ENCODE results near the gene DUSP28. TPM values are rescaled to one million over a fixed set of nuclear protein-coding genes. Genes with fewer than 3 reads are reported as not detected.

The DUSP28 gene
- total and polyA plus RNA-seq, 2 experiments from 2014 or later, result 2.7 to 4.3 TPM

DNA sequence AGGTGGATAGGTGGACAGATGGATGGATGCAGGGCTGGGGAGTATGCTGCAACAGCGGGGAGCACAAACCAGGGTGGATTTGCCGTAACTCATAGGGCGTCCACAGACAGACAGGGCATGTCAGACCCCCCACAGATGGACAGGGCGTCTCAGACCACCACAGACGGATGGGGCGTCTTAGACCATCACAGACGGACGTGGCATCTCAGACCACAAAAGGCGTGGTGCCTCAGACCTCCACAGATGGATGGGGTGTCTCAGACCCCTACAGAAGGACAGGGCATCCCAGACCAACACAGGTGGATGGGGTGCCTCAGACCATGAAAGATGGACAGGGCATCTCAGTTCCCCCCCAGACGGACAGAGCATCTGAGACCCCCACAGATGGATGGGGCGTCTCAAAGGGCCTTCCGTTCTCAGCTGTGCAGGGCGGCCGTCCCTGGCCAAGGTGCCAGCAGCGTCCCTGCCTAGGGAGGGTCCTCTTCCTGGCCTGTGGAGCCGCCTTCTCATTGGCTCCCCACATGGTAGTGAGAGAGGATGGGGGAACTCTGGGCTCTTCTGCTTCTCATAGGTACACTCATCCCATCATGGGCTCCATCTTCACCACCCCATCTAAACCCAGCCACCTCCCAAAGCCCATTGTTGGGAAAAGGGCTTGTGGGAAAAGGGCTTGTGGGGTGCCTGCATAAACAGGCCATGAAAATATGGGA is 4.5 kb upstream of the DUSP28 start (continued):
- TF ChIP-seq, protein P1, sequence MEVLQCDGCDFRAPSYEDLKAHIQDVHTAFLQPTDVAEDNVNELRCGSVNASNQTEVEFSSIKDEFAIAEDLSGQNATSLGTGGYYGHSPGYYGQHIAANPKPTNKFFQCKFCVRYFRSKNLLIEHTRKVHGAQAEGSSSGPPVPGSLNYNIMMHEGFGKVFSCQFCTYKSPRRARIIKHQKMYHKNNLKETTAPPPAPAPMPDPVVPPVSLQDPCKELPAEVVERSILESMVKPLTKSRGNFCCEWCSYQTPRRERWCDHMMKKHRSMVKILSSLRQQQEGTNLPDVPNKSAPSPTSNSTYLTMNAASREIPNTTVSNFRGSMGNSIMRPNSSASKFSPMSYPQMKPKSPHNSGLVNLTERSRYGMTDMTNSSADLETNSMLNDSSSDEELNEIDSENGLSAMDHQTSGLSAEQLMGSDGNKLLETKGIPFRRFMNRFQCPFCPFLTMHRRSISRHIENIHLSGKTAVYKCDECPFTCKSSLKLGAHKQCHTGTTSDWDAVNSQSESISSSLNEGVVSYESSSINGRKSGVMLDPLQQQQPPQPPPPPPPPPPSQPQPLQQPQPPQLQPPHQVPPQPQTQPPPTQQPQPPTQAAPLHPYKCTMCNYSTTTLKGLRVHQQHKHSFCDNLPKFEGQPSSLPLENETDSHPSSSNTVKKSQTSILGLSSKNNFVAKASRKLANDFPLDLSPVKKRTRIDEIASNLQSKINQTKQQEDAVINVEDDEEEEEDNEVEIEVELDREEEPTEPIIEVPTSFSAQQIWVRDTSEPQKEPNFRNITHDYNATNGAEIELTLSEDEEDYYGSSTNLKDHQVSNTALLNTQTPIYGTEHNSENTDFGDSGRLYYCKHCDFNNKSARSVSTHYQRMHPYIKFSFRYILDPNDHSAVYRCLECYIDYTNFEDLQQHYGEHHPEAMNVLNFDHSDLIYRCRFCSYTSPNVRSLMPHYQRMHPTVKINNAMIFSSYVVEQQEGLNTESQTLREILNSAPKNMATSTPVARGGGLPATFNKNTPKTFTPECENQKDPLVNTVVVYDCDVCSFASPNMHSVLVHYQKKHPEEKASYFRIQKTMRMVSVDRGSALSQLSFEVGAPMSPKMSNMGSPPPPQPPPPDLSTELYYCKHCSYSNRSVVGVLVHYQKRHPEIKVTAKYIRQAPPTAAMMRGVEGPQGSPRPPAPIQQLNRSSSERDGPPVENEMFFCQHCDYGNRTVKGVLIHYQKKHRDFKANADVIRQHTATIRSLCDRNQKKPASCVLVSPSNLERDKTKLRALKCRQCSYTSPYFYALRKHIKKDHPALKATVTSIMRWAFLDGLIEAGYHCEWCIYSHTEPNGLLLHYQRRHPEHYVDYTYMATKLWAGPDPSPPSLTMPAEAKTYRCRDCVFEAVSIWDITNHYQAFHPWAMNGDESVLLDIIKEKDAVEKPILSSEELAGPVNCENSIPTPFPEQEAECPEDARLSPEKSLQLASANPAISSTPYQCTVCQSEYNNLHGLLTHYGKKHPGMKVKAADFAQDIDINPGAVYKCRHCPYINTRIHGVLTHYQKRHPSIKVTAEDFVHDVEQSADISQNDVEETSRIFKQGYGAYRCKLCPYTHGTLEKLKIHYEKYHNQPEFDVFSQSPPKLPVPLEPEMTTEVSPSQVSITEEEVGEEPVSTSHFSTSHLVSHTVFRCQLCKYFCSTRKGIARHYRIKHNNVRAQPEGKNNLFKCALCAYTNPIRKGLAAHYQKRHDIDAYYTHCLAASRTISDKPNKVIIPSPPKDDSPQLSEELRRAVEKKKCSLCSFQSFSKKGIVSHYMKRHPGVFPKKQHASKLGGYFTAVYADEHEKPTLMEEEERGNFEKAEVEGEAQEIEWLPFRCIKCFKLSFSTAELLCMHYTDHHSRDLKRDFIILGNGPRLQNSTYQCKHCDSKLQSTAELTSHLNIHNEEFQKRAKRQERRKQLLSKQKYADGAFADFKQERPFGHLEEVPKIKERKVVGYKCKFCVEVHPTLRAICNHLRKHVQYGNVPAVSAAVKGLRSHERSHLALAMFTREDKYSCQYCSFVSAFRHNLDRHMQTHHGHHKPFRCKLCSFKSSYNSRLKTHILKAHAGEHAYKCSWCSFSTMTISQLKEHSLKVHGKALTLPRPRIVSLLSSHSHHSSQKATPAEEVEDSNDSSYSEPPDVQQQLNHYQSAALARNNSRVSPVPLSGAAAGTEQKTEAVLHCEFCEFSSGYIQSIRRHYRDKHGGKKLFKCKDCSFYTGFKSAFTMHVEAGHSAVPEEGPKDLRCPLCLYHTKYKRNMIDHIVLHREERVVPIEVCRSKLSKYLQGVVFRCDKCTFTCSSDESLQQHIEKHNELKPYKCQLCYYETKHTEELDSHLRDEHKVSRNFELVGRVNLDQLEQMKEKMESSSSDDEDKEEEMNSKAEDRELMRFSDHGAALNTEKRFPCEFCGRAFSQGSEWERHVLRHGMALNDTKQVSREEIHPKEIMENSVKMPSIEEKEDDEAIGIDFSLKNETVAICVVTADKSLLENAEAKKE (CRISPR knock-in tag; IDR thresholded peaks at IDR 0.05), result no peak
- TF ChIP-seq, protein P2, sequence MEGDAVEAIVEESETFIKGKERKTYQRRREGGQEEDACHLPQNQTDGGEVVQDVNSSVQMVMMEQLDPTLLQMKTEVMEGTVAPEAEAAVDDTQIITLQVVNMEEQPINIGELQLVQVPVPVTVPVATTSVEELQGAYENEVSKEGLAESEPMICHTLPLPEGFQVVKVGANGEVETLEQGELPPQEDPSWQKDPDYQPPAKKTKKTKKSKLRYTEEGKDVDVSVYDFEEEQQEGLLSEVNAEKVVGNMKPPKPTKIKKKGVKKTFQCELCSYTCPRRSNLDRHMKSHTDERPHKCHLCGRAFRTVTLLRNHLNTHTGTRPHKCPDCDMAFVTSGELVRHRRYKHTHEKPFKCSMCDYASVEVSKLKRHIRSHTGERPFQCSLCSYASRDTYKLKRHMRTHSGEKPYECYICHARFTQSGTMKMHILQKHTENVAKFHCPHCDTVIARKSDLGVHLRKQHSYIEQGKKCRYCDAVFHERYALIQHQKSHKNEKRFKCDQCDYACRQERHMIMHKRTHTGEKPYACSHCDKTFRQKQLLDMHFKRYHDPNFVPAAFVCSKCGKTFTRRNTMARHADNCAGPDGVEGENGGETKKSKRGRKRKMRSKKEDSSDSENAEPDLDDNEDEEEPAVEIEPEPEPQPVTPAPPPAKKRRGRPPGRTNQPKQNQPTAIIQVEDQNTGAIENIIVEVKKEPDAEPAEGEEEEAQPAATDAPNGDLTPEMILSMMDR (conservative IDR thresholded peaks at IDR 0.05; ENCODE audit: low read depth in 2 of 2), result no peak
- TF ChIP-seq POLR2AphosphoS5 (IDR thresholded peaks at IDR 0.05; ENCODE audit: low read depth), result no peak
- TF ChIP-seq, protein P3, sequence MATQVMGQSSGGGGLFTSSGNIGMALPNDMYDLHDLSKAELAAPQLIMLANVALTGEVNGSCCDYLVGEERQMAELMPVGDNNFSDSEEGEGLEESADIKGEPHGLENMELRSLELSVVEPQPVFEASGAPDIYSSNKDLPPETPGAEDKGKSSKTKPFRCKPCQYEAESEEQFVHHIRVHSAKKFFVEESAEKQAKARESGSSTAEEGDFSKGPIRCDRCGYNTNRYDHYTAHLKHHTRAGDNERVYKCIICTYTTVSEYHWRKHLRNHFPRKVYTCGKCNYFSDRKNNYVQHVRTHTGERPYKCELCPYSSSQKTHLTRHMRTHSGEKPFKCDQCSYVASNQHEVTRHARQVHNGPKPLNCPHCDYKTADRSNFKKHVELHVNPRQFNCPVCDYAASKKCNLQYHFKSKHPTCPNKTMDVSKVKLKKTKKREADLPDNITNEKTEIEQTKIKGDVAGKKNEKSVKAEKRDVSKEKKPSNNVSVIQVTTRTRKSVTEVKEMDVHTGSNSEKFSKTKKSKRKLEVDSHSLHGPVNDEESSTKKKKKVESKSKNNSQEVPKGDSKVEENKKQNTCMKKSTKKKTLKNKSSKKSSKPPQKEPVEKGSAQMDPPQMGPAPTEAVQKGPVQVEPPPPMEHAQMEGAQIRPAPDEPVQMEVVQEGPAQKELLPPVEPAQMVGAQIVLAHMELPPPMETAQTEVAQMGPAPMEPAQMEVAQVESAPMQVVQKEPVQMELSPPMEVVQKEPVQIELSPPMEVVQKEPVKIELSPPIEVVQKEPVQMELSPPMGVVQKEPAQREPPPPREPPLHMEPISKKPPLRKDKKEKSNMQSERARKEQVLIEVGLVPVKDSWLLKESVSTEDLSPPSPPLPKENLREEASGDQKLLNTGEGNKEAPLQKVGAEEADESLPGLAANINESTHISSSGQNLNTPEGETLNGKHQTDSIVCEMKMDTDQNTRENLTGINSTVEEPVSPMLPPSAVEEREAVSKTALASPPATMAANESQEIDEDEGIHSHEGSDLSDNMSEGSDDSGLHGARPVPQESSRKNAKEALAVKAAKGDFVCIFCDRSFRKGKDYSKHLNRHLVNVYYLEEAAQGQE (IDR thresholded peaks at IDR 0.05; ENCODE audit: unreplicated experiment), result no peak

Data from GM23338 (cell line).